ENCODE data around the gene MAP4K2.

DNA sequence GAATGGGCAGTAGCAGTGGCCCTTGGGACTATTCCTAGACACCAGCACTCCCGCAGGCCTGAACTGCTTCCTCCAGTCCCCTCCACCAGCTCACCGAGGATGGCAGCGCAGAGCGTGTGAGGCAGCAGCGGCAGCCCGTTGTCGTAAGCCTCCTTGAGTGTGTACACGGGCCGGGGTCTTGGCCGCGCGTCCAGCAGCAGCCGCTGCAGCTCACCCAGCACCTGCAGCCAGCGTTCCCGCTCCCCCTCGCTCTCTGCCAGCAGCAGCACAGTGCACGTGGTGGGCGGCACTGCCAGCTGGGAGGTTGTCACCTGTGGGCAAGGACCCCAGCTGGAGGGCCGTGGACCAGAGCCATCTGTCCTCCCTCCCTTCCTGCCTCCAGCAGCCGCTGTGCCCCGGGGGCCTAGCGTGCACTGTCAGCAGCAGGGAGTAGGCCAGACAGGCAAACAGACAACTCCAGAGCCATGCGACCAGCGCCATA, 28.4 kb upstream of the MAP4K2 start:
- TF ChIP-seq, protein P1, sequence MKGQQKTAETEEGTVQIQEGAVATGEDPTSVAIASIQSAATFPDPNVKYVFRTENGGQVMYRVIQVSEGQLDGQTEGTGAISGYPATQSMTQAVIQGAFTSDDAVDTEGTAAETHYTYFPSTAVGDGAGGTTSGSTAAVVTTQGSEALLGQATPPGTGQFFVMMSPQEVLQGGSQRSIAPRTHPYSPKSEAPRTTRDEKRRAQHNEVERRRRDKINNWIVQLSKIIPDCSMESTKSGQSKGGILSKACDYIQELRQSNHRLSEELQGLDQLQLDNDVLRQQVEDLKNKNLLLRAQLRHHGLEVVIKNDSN (IDR thresholded peaks at IDR 0.05) = no peak
- TF ChIP-seq, protein P2, sequence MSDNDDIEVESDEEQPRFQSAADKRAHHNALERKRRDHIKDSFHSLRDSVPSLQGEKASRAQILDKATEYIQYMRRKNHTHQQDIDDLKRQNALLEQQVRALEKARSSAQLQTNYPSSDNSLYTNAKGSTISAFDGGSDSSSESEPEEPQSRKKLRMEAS (IDR thresholded peaks at IDR 0.05) = no peak
- TF ChIP-seq CEBPB (IDR thresholded peaks at IDR 0.05) = no peak
- no peak for TF ChIP-seq YY1 (IDR thresholded peaks at IDR 0.05; ENCODE audit: low read depth)
- no peak for TF ChIP-seq RAD21 (IDR thresholded peaks at IDR 0.05; ENCODE audit: low read depth)
- TF ChIP-seq REST (IDR thresholded peaks at IDR 0.05; ENCODE audit: low read depth) = no peak
- no peak for TF ChIP-seq EP300 (IDR thresholded peaks at IDR 0.05; ENCODE audit: borderline replicate concordance)
- TF ChIP-seq CREB1 (IDR thresholded peaks at IDR 0.05; ENCODE audit: low read depth) = no peak
- TF ChIP-seq FOXM1 (IDR thresholded peaks at IDR 0.05; ENCODE audit: borderline replicate concordance, low read depth) = no peak
